ENCODE measurements around the gene CD3D. TPM values are rescaled to one million over a fixed set of nuclear protein-coding genes. Genes with fewer than 3 reads are reported as not detected.
"Not testable (repeated sequence)": the region's sequence is repeated elsewhere in the genome, so short reads cannot be mapped to it uniquely, and the experiment has no call there.

The CD3D gene
- total RNA-seq, 2 experiments from 2014 or later, result 489 to 557 TPM

DNA sequence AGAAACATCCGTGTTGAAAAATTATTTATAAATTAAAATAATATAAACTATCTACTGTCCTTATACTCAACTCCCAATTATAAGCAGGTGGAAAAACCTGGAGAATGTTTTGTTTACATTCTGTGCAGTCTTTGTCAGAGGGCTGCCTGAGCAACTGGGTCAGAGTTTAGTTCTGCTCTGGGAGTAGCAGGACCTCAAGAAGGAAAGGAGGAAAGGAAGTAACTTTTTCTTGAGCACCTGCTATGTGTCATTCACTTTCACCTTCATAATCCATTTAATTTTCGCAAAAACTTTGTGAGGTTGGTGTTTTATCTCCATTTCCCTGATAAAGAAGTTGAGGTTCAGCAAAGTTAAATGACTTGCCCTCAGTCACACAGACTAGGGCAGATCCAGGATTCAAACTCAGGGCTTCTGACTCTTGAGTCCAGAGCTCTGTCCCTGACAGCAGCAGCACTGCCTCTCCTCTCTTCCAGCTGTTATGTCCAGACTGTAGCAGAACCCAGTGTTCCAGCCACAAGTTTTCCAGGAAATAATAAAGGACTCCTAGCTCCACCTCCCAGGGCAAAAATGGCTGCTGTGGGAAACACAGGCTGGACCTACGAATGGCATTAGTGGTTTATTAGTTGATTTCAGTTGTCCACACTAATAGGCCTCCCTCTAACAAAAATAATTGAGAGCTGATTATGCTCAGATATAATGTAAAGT is 31.6 kb downstream of the CD3D start:
- H3K4me3 Mint-ChIP-seq, result peak overlapping the region; percentile 4
- peaks cover 91% of the 10 kb centered on the region for H3K4me1 Mint-ChIP-seq
- peak overlapping the region; percentile 7 for H3K27ac Mint-ChIP-seq
- peaks cover 89% of the 10 kb centered on the region for H3K36me3 Mint-ChIP-seq (ENCODE audit: low read depth)
- H3K9me3 Mint-ChIP-seq, result no peaks in the 10 kb centered on the region
- POLR2A ChIA-PET, result interaction anchor here (0.7 to 1.2 kb wide), 2 partner anchors 32 to 37 kb away, joined by 3 to 4 read pairs; partner anchors contain the start of gene CD3D
- DNase-seq, result no peak
- CTCF ChIA-PET, result interaction anchor here (0.6 to 2.9 kb wide), 8 partner anchors 11 to 204 kb away, joined by 3 to 19 read pairs (median 3); no protein-coding TSS in a partner anchor
- no peaks in the 10 kb centered on the region for H3K27me3 Mint-ChIP-seq

DNA sequence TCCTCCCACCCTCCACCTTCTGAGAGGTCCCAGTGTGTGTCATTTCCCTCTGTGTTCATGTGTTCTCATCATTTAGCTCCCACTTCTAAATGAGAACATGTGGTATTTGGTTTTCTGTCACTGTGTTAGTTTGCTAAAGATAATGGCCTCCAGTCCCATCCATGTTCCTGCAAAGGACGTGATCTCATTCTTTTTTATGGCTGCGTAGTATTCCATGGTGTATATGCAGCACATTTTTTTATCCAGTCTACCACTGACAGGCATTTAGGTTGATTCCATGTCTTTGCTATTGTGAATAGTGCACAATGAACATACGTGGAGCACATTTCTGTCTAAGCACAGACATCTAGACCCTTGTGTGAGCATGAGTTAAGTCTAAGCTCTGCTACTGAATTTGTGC is 32.2 kb downstream of the CD3D start:
- H3K27me3 Mint-ChIP-seq, result no peaks in the 10 kb centered on the region
- H3K4me3 Mint-ChIP-seq, result no peak overlapping the region
- POLR2A ChIA-PET, result no interaction called here

DNA sequence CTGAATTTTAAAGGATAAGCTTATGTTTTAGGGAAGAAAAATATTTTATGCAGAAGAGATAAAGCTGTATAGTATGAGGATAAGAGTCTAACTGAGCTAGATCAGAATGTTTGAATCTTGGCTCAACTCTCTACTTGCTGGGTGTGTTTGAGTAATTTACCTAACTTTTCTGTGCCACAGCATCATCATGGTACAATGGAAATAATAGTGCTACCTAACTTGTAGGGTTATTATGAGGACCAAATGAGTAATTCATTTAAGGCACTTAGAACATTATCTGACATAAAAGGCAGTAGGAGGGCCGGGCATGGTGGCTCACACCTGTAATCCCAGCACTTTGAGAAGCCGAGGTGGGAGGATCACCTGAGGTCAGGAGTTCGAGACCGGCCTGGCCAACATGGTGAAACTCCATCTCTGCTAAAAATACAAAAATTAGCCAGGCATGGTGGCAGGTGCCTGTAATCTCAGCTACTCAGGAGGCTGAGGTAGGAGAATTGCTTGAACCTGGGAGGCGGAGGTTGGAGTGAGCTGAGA is 33.4 kb downstream of the CD3D start:
- peak overlapping the region; percentile 99 for H3K4me3 Mint-ChIP-seq

More for the DNA sequence above, 32.2 kb downstream of the CD3D start:
- H3K9me3 Mint-ChIP-seq, result no peaks in the 10 kb centered on the region
- CTCF ChIA-PET, result interaction anchor here (0.6 to 2.9 kb wide), 2 partner anchors 10 to 22 kb away, joined by 5 to 19 read pairs; no protein-coding TSS in a partner anchor
- H3K36me3 Mint-ChIP-seq (ENCODE audit: low read depth), result peaks cover 90% of the 10 kb centered on the region
- DNase-seq, result no peak
- peaks cover 87% of the 10 kb centered on the region for H3K4me1 Mint-ChIP-seq
- H3K27ac Mint-ChIP-seq, result peak overlapping the region; percentile 11

DNA sequence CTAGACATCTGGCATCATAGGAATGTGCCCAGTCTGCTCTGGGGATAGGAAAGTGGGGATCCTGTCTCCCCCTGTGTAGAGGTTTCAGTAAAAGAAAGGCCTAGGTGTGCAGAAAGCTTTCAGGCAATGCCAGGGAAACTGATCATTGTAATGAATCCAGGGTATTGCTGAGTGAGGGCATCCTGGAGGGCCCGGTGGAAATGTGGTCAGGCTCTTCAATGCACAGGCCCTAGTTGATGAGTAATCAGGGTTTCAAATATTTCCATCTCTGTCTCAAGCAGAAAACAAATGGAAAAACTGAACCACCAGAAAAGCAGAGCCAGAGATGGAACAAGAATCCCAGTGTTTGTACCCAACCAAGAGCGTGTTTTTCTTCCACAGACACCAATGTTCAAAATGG is 35.9 kb downstream of the CD3D start:
- H3K27me3 Mint-ChIP-seq, result no peaks in the 10 kb centered on the region
- H3K27ac Mint-ChIP-seq, result peak overlapping the region; percentile 99
- peaks cover 67% of the 10 kb centered on the region for H3K36me3 Mint-ChIP-seq (ENCODE audit: low read depth)
- peak overlapping the region; percentile 99 for H3K4me3 Mint-ChIP-seq
- H3K4me1 Mint-ChIP-seq, result peaks cover 82% of the 10 kb centered on the region
- ChIA-PET CTCF (interaction anchor here (0.6 to 1.6 kb wide), 4 partner anchors 12 to 108 kb away, joined by 3 to 8 read pairs (median 4); no protein-coding TSS in a partner anchor), POLR2A (interaction anchor here (2.7 kb wide), 1 partner anchor 36 kb away, joined by 17 read pairs; the partner anchor contains the start of gene CD3D)
- DNase-seq, result peak; percentile 32
- H3K9me3 Mint-ChIP-seq, result no peaks in the 10 kb centered on the region

More for the DNA sequence above, 33.4 kb downstream of the CD3D start:
- H3K9me3 Mint-ChIP-seq, DNase-seq, H3K27me3 Mint-ChIP-seq, POLR2A ChIA-PET: not testable (repeated sequence)
- Mint-ChIP-seq H3K27ac (peak overlapping the region; percentile 99), H3K36me3 (ENCODE audit: low read depth) (peaks cover 85% of the 10 kb centered on the region), H3K4me1 (peaks cover 82% of the 10 kb centered on the region)
- CTCF ChIA-PET, result interaction anchor here (0.7 to 2.5 kb wide), 8 partner anchors 14 to 111 kb away, joined by 3 to 8 read pairs (median 5); no protein-coding TSS in a partner anchor

DNA sequence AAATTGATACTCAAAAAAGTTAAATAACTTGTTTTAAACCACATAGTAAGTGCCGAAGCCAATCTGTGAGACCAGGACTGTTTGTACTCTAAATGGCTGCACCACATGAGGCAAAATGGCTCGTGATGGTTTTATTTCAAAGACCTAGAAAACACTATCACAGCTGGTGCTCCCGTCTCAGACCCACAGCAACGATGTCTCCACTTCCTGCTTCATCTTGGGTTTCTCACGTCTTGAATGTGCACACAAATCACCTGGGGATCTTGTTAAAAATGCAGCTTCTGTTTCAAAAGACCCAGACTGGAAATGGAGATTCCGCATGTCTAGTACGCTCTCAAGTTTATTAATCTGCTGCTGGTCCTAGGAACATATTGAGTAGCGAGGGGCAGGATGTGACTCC is 36.8 kb downstream of the CD3D start:
- CTCF ChIA-PET, result interaction anchor here (1.2 to 2.6 kb wide), 6 partner anchors 10 to 107 kb away, joined by 3 to 10 read pairs (median 6); partner anchors contain the start of gene CD3D
- peak; percentile 67 for DNase-seq
- peaks cover 80% of the 10 kb centered on the region for H3K4me1 Mint-ChIP-seq
- POLR2A ChIA-PET, result interaction anchor here (0.8 to 2.7 kb wide), 3 partner anchors 36 to 107 kb away, joined by 3 to 17 read pairs (median 6); partner anchors contain the start of genes CD3D and JAML
- peak overlapping the region; percentile 99 for H3K4me3 Mint-ChIP-seq
- no peaks in the 10 kb centered on the region for H3K27me3 Mint-ChIP-seq
- H3K36me3 Mint-ChIP-seq (ENCODE audit: low read depth), result peaks cover 60% of the 10 kb centered on the region
- peak overlapping the region; percentile 99 for H3K27ac Mint-ChIP-seq
- H3K9me3 Mint-ChIP-seq, result no peaks in the 10 kb centered on the region

DNA sequence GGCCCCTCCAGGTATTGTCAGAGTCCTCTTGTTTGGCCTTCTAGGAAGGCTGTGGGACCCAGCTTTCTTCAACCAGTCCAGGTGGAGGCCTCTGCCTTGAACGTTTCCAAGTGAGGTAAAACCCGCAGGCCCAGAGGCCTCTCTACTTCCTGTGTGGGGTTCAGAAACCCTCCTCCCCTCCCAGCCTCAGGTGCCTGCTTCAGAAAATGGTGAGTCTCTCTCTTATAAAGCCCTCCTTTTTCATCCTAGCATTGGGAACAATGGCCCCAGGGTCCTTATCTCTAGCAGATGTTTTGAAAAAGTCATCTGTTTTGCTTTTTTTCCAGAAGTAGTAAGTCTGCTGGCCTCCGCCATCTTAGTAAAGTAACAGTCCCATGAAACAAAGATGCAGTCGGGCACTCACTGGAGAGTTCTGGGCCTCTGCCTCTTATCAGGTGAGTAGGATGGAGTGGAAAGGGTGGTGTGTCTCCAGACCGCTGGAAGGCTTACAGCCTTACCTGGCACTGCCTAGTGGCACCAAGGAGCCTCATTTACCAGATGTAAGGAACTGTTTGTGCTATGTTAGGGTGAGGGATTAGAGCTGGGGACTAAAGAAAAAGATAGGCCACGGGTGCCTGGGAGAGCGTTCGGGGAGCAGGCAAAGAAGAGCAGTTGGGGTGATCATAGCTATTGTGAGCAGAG is 37.8 kb downstream of the CD3D start, which contains the start of gene CD3E:
TSS of gene CD3E (plus strand) at position 163 of the 681 bp plus-strand sequence. CDS start at position 386, 223 bp downstream.
- Mint-ChIP-seq H3K27me3 (no peaks in the 10 kb centered on the region), H3K9me3 (no peaks in the 10 kb centered on the region), H3K4me1 (peaks cover 75% of the 10 kb centered on the region), H3K4me3 (peak within 1 kb of the TSS; percentile 99), H3K27ac (peak within 1 kb of the TSS; percentile 99), H3K36me3 (ENCODE audit: low read depth) (peaks cover 52% of the 10 kb centered on the region)
- peak; percentile 84 for DNase-seq
- ChIA-PET POLR2A (interaction anchor here (0.5 to 2.7 kb wide), 5 partner anchors 20 to 106 kb away, joined by 3 to 17 read pairs (median 4); partner anchors contain the start of genes CD3D and JAML), CTCF (interaction anchor here (0.6 to 2.6 kb wide), 9 partner anchors 9 to 271 kb away, joined by 3 to 11 read pairs (median 4); partner anchors contain the start of gene CD3D)

DNA sequence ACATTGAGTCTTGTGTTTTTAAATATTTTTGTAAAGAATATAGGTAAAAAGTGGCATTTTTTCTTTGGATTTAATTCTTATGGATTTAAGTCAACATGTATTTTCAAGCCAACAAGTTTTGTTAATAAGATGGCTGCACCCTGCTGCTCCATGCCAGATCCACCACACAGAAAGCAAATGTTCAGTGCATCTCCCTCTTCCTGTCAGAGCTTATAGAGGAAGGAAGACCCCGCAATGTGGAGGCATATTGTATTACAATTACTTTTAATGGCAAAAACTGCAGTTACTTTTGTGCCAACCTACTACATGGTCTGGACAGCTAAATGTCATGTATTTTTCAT is 38.3 kb downstream of the CD3D start:
- peaks cover 71% of the 10 kb centered on the region for H3K4me1 Mint-ChIP-seq
- ChIA-PET CTCF (interaction anchor here (0.6 to 2.6 kb wide), 7 partner anchors 9 to 272 kb away, joined by 3 to 11 read pairs (median 4); partner anchors contain the start of gene CD3D), POLR2A (interaction anchor here (0.5 to 2.7 kb wide), 2 partner anchors 20 to 38 kb away, joined by 4 to 17 read pairs; partner anchors contain the start of gene CD3D)
- H3K9me3 Mint-ChIP-seq, result peaks cover 2% of the 10 kb centered on the region
- peaks cover 47% of the 10 kb centered on the region for H3K36me3 Mint-ChIP-seq (ENCODE audit: low read depth)
- peak overlapping the region; percentile 99 for H3K4me3 Mint-ChIP-seq
- H3K27ac Mint-ChIP-seq, result peak overlapping the region; percentile 99
- DNase-seq, result no peak
- H3K27me3 Mint-ChIP-seq, result no peaks in the 10 kb centered on the region

DNA sequence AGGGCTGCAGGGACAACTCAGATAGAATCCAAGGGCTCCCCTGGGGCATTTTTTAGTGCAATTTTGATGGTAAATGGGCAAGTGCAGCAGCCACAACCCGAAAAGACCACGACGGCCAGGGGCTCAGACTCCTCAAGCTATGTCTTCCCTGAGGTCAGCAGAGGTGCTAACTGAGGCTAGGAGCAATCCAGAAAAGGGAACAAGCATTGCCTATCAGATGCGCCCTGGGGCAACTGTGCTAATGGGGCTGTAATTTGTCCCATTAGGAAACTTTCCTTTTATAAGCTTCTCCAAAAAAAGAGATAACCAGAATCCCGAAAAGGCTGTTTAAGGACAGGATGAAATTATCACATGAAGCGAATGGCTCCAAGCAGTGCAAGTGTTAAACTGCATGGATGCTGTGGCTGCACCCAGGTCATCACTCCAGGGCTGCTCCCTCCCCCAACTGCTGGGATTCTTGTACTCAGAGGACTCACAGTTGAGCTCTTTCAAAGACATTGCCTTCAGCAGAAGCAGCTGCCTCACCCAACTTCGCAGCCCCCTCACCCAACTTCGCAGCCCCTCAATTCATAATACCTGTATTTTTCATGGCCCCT is 40.8 kb downstream of the CD3D start:
- POLR2A ChIA-PET, result no interaction called here
- peaks cover 22% of the 10 kb centered on the region for H3K36me3 Mint-ChIP-seq (ENCODE audit: low read depth)
- H3K27ac Mint-ChIP-seq, result no peak overlapping the region
- H3K4me3 Mint-ChIP-seq, result no peak overlapping the region
- H3K9me3 Mint-ChIP-seq, result peaks cover 2% of the 10 kb centered on the region
- DNase-seq, result no peak
- no peaks in the 10 kb centered on the region for H3K27me3 Mint-ChIP-seq
- H3K4me1 Mint-ChIP-seq, result peaks cover 47% of the 10 kb centered on the region
- CTCF ChIA-PET, result interaction anchor here (0.6 to 4.5 kb wide), 8 partner anchors 10 to 349 kb away, joined by 3 to 19 read pairs (median 5); no protein-coding TSS in a partner anchor

DNA sequence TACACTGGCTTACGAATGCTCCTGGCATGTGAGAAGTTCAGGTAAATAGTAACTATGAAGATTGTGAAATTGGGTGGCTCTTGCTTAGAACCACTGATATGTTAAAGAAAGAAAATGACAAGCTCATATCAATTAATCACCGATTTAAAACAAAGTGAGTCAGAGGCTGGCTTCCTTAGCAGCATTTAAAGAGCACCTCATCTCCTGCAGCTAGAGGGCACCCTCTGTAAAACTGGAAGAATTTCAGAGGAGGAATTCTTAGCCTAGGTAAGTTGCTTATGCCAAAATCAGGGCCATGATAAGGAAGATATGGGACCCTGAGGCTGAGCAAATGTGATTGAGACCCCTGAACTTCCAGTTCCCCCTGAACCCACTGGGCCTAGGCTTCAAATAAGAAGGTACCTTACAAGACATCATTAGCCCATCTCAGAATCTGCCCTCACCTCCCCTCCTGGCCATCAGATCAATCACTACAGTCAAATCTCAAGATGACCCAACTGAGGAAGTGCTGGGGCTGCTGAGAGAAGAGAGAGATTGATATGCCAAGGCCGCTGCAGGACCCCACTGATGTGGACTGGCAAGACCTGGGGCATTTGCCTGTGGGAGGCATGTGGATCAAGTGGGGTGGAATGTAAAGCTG is 46.6 kb downstream of the CD3D start:
- Mint-ChIP-seq H3K4me3 (no peak overlapping the region), H3K27ac (peak overlapping the region; percentile 67), H3K36me3 (ENCODE audit: low read depth) (no peaks in the 10 kb centered on the region), H3K9me3 (peaks cover 2% of the 10 kb centered on the region), H3K4me1 (peaks cover 25% of the 10 kb centered on the region), H3K27me3 (no peaks in the 10 kb centered on the region)
- ChIA-PET POLR2A (no interaction called here), CTCF (interaction anchor here (0.7 to 2.3 kb wide), 20 partner anchors 9 to 331 kb away, joined by 3 to 18 read pairs (median 4); partner anchors contain the start of genes CD3D, CD3E, CD3G and JAML)
- peak; percentile 52 for DNase-seq

DNA sequence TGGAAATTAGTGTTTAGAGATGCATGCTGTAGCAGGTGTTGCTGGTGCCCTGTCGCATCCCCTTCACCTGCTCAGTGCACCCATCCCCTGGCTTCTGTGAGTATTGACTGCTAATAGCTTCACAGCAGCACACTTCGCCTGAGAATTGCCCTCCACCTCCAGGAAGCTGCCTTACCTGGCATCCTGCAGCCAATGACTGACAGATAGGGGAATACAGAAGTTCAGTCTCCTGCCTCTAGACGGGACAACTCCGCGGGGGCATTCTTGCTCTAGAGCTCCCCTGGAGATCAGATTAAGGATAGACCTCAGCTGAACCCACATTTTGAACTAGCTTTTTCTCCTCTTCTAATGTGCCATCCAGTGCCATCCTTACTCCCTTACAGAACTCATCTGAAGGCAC is 47.3 kb downstream of the CD3D start:
- POLR2A ChIA-PET, result no interaction called here
- no peak overlapping the region for H3K27ac Mint-ChIP-seq
- H3K4me1 Mint-ChIP-seq, result peaks cover 25% of the 10 kb centered on the region

DNA sequence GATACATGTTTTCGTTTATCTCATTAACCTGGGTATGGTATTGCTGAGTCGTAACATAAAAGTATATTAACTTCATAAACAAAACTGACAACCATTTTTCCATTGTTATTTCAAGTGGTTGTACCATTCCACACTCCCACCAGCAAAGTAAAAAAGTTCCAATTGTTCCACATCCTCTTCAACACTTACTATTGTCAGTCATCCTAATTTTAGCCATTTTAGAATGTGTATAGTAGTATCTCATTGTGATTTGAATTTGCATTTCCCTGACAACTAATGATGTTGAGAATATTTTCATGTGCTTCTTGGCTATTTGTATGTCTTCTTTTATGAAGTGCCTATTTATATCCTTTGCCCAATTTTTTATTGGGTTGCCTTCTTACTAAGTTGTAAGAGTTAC is 48.5 kb downstream of the CD3D start:
- CTCF ChIA-PET, result no interaction called here

More for the DNA sequence above, 47.3 kb downstream of the CD3D start:
- peaks cover 2% of the 10 kb centered on the region for H3K9me3 Mint-ChIP-seq
- no peak overlapping the region for H3K4me3 Mint-ChIP-seq
- no peaks in the 10 kb centered on the region for H3K27me3 Mint-ChIP-seq
- DNase-seq, result no peak
- CTCF ChIA-PET, result interaction anchor here (0.7 to 2.3 kb wide), 19 partner anchors 8 to 331 kb away, joined by 3 to 18 read pairs (median 4); partner anchors contain the start of genes CD3D, CD3E, CD3G and JAML
- H3K36me3 Mint-ChIP-seq (ENCODE audit: low read depth), result no peaks in the 10 kb centered on the region

More for the DNA sequence above, 48.5 kb downstream of the CD3D start:
- DNase-seq, result no peak
- Mint-ChIP-seq H3K27ac (no peak overlapping the region), H3K27me3 (no peaks in the 10 kb centered on the region), H3K4me1 (peaks cover 24% of the 10 kb centered on the region), H3K9me3 (peaks cover 2% of the 10 kb centered on the region), H3K4me3 (no peak overlapping the region), H3K36me3 (ENCODE audit: low read depth) (peaks cover 2% of the 10 kb centered on the region)
- POLR2A ChIA-PET, result no interaction called here

All from activated CD4-positive, alpha-beta T cell treated with anti-CD3 and anti-CD28 coated beads, Interleukin-2, amount 10 ng/mL, durations not matched to agents 7 days and 5 days (primary cell).